RWPE1 (cell line): ENCODE data around the gene BCAR3.

Source experiments
- CTCF ChIA-PET: fragments of 350-600 bp; sonication (Branson Sonifier 250); formaldehyde crosslinking; extraction: SDS; loops from one replicate; lab custom pipeline; 2021; lab: Yijun Ruan, JAX
- POLR2A ChIA-PET: fragments of 400-600 bp; formaldehyde crosslinking; extraction: SDS; loops from one replicate; lab custom pipeline; 2020; ENCODE audit warnings: antibody characterized with exemption; ENCODE audit not compliant: low non-redundant PET; lab: Yijun Ruan, JAX
- DNase-seq: peaks from one replicate; pipeline ENCODE4 v3.0.0; 2012; ENCODE audit warnings: low spot score
- H3K27ac ChIP-seq: fragments of 450-650 bp; 2 replicates; pipeline ENCODE4 v1.5.1; 2017
- CTCF ChIP-seq: fragments of 450-650 bp; conservative IDR thresholded peaks from 2 replicates; pipeline ENCODE4 v1.5.1; 2017; ENCODE audit warnings: low read depth, mild to moderate bottlenecking

The BCAR3 gene

GRCh38 chr1:93681101-93681988 is at the start of gene BCAR3:
Gene BCAR3, minus strand, starts transcription at chr1:93681837. Its CDS starts 6,907 bp downstream, at chr1:93674930.
- ChIA-PET POLR2A (interaction anchor here (1.7 kb wide), 1 partner anchor 11 kb away, joined by 8 read pairs; no protein-coding TSS in a partner anchor), CTCF (interaction anchor here (0.6 to 2.9 kb wide), 9 partner anchors 11 to 146 kb away, joined by 3 to 34 read pairs (median 5); no protein-coding TSS in a partner anchor)
- peak; percentile 75 for DNase-seq

GRCh38 chr1:93730621-93731020 is 49.0 kb upstream of the BCAR3 start:
- no peak for TF ChIP-seq CTCF
- no peak overlapping the region for H3K27ac ChIP-seq
- ChIA-PET CTCF (interaction anchor here (0.6 kb wide), 1 partner anchor 1185 kb away, joined by 4 read pairs; no protein-coding TSS in a partner anchor), POLR2A (no interaction called here)
- no peak for DNase-seq

More at GRCh38 chr1:93681101-93681988, at the start of gene BCAR3:
- peak within 1 kb of the TSS; percentile 97 for H3K27ac ChIP-seq
- peak; percentile 54 for TF ChIP-seq CTCF

- ChIA-PET POLR2A (no interaction called here), CTCF (interaction anchor here (0.6 kb wide), 1 partner anchor 1184 kb away, joined by 4 read pairs; no protein-coding TSS in a partner anchor)
- DNase-seq = no peak
- H3K27ac ChIP-seq = no peak overlapping the region
- no peak for TF ChIP-seq CTCF
Observed at GRCh38 chr1:93729906-93730305, 48.3 kb upstream of the BCAR3 start.

- TF ChIP-seq CTCF = no peak
- no peak for DNase-seq
- ChIA-PET CTCF (no interaction called here), POLR2A (no interaction called here)
- H3K27ac ChIP-seq = no peak overlapping the region
Observed at GRCh38 chr1:93729502-93729901, 47.9 kb upstream of the BCAR3 start.

- ChIA-PET POLR2A (no interaction called here), CTCF (no interaction called here)
- no peak overlapping the region for H3K27ac ChIP-seq
- no peak for DNase-seq
- no peak for TF ChIP-seq CTCF
Observed at GRCh38 chr1:93728480-93729131, 47.0 kb upstream of the BCAR3 start.

GRCh38 chr1:93723733-93724270 is 42.2 kb upstream of the BCAR3 start:
- POLR2A ChIA-PET = no interaction called here
- TF ChIP-seq CTCF = no peak
- DNase-seq = no peak
- H3K27ac ChIP-seq = no peak overlapping the region
- CTCF ChIA-PET = interaction anchor here (0.6 kb wide), 1 partner anchor 370 kb away, joined by 6 read pairs; no protein-coding TSS in a partner anchor
